PC-9 (cell line): ENCODE results near the gene ZNF423. TPM values are rescaled to one million over a fixed set of nuclear protein-coding genes. Genes with fewer than 3 reads are reported as not detected.
"Not testable (repeated sequence)": the region's sequence is repeated elsewhere in the genome, so short reads cannot be mapped to it uniquely, and the experiment has no call there.

Experiments used
- BruUV-seq: library from RNA; stranded (reverse); fragments of 400-500 nt; replicated peaks from 2 replicates; lab custom pipeline; 2021; lab: Mats Ljungman, UMichigan
- CTCF ChIA-PET: fragments of 300-600 bp; sonication (Branson Sonifier 250); formaldehyde crosslinking; loops from one replicate; lab custom pipeline; 2022; ENCODE audit warnings: antibody characterized with exemption; lab: Charles Lee
- POLR2A ChIA-PET: fragments of 300-600 bp; sonication (Branson Sonifier 250); formaldehyde crosslinking; loops from one replicate; lab custom pipeline; 2022; ENCODE audit warnings: antibody characterized with exemption; ENCODE audit not compliant: unreplicated experiment; lab: Charles Lee
- DNase-seq, 2 experiments: peaks; one replicate each; pipeline versions ENCODE4 v3.0.0 to v3.0.0-alpha.2; 2015 to 2022; ENCODE audit warnings: mixed read lengths in 1 of 2
- H2AFZ ChIP-seq: fragments of 200-600 bp; sonication (generic); 2 replicates; pipeline ENCODE4 v1.8.1; 2017; ENCODE audit warnings: antibody characterized with exemption
- H3F3A ChIP-seq: fragments of 200-600 bp; sonication (generic); 2 replicates; pipeline ENCODE4 v1.8.1; 2017; ENCODE audit warnings: antibody characterized with exemption, mild to moderate bottlenecking, low read depth; ENCODE audit not compliant: insufficient read depth
- H3K27ac ChIP-seq: fragments of 200-600 bp; sonication (generic); 2 replicates; pipeline ENCODE4 v1.6.1; 2016; ENCODE audit warnings: mixed run types
- H3K27me3 ChIP-seq: fragments of 200-600 bp; sonication (generic); 2 replicates; pipeline ENCODE4 v1.6.1; 2016; ENCODE audit warnings: low read depth, mixed run types; ENCODE audit not compliant: insufficient read depth
- H3K36me3 ChIP-seq: fragments of 200-600 bp; sonication (generic); 2 replicates; pipeline ENCODE4 v1.6.1; 2016; ENCODE audit warnings: low read depth, mixed run types
- H3K4me1 ChIP-seq: fragments of 200-600 bp; sonication (generic); replicated peaks from 2 replicates; pipeline ENCODE4 v1.6.1; 2016; ENCODE audit warnings: mixed run types; ENCODE audit not compliant: insufficient read depth
- H3K4me2 ChIP-seq: fragments of 200-600 bp; sonication (generic); 2 replicates; pipeline ENCODE4 v1.6.1; 2017; ENCODE audit warnings: mixed run types
- H3K4me3 ChIP-seq: fragments of 200-600 bp; sonication (generic); 2 replicates; pipeline ENCODE4 v1.6.1; 2016; ENCODE audit warnings: mixed run types
- H3K79me2 ChIP-seq: fragments of 200-600 bp; sonication (generic); 2 replicates; pipeline ENCODE4 v1.6.1; 2017; ENCODE audit warnings: low read depth, mixed run types
- H3K9me2 ChIP-seq: fragments of 200-600 bp; sonication (generic); 2 replicates; pipeline ENCODE4 v1.8.1; 2017; ENCODE audit warnings: mild to moderate bottlenecking; ENCODE audit not compliant: insufficient read depth
- H3K9me3 ChIP-seq: fragments of 200-600 bp; sonication (generic); 2 replicates; pipeline ENCODE4 v1.8.1; 2016; ENCODE audit warnings: low read depth; ENCODE audit not compliant: insufficient read depth
- H4K20me1 ChIP-seq: fragments of 200-600 bp; sonication (generic); 2 replicates; pipeline ENCODE4 v1.8.1; 2017; ENCODE audit not compliant: insufficient read depth
- EZH2 ChIP-seq: fragments of 200-600 bp; sonication (generic); IDR thresholded peaks from 2 replicates; pipeline ENCODE4 v1.8.0; 2017; ENCODE audit warnings: antibody characterized with exemption, low read depth
- intact Hi-C: fragments of 100-400 bp; cut with micrococcal nuclease; formaldehyde crosslinking; loops from one replicate; pipeline ENCODE4 v1.10.0; 2022; ENCODE audit not compliant: unreplicated experiment
- total RNA-seq: library from RNA; stranded (reverse); gene quantifications from 2 replicates; pipeline ENCODE4 v1.2.3, GENCODE V29; 2021
- TF ChIP-seq, protein P1 (sequence below): fragments of 200-600 bp; sonication (generic); conservative IDR thresholded peaks from 2 replicates; pipeline ENCODE4 v1.6.1; 2017; ENCODE audit warnings: mixed run types, antibody characterized with exemption, mild to moderate bottlenecking, moderate library complexity

The ZNF423 gene
- total RNA-seq, 1 experiment from 2014 or later: not detected

DNA sequence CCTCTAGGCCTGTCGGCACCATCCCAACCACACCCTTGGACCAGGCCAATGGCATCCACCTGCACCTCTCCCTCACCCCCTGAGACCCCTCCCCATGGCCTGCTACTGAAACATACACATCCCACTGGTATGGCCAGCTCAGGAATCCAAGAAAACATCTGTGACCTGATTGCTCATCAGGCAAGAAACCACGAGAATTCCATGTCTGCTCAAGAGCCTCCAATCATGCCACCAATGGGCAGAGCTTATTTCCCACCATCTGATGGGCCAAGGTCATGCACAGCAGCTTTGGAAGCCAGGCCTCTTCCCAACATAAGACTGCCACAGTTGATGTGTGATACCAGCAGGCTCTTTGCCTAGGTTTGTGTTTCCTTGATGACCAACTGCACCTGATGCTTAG, 292.2 kb downstream of the ZNF423 start:
- H3K36me3 ChIP-seq: no peaks in the 10 kb centered on the region
- no peaks in the 10 kb centered on the region for H3F3A ChIP-seq
- H3K4me3 ChIP-seq: no peak overlapping the region
- no peaks in the 10 kb centered on the region for H3K9me3 ChIP-seq
- no peak overlapping the region for H2AFZ ChIP-seq
- no peaks in the 10 kb centered on the region for H3K79me2 ChIP-seq
- no TSS peak for BruUV-seq
- intact Hi-C loops: no loop called here
- no peak overlapping the region for H3K27ac ChIP-seq
- ChIA-PET CTCF (no interaction called here), POLR2A (no interaction called here)
- H3K4me2 ChIP-seq: no peak overlapping the region
- no peaks in the 10 kb centered on the region for H4K20me1 ChIP-seq
- peaks cover 56% of the 10 kb centered on the region for H3K27me3 ChIP-seq
- DNase-seq: no peak
- H3K9me2 ChIP-seq: no peaks in the 10 kb centered on the region
- H3K4me1 ChIP-seq: no peaks in the 10 kb centered on the region
- TF ChIP-seq EZH2: no peak
- TF ChIP-seq, protein P1, sequence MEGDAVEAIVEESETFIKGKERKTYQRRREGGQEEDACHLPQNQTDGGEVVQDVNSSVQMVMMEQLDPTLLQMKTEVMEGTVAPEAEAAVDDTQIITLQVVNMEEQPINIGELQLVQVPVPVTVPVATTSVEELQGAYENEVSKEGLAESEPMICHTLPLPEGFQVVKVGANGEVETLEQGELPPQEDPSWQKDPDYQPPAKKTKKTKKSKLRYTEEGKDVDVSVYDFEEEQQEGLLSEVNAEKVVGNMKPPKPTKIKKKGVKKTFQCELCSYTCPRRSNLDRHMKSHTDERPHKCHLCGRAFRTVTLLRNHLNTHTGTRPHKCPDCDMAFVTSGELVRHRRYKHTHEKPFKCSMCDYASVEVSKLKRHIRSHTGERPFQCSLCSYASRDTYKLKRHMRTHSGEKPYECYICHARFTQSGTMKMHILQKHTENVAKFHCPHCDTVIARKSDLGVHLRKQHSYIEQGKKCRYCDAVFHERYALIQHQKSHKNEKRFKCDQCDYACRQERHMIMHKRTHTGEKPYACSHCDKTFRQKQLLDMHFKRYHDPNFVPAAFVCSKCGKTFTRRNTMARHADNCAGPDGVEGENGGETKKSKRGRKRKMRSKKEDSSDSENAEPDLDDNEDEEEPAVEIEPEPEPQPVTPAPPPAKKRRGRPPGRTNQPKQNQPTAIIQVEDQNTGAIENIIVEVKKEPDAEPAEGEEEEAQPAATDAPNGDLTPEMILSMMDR: no peak

DNA sequence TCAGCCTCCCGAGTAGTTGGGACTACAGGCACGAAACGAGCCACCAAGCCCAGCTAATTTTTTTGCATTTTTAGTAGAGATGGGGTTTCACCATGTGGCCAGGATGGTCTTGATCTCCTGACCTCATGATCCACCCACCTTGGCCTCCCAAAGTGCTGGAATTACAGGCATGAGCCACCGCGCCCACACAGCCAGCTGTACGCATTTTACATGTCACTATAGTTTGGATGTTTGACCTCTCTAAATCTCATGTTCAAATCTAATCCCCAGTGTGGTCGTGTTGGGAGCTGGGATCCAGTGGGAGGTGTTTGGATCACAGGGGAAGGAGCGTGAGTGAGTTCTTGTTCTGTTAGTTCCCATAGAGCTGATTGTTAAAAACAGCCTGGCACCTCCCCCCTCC, 293.0 kb downstream of the ZNF423 start:
- H3K79me2 ChIP-seq, H4K20me1 ChIP-seq, DNase-seq, H2AFZ ChIP-seq, H3K27ac ChIP-seq, H3K4me2 ChIP-seq, H3K4me1 ChIP-seq, H3F3A ChIP-seq, H3K36me3 ChIP-seq, H3K4me3 ChIP-seq, intact Hi-C loops, BruUV-seq, H3K9me2 ChIP-seq, CTCF ChIA-PET, H3K9me3 ChIP-seq, POLR2A ChIA-PET: not testable (repeated sequence)
- H3K27me3 ChIP-seq: peaks cover 50% of the 10 kb centered on the region

DNA sequence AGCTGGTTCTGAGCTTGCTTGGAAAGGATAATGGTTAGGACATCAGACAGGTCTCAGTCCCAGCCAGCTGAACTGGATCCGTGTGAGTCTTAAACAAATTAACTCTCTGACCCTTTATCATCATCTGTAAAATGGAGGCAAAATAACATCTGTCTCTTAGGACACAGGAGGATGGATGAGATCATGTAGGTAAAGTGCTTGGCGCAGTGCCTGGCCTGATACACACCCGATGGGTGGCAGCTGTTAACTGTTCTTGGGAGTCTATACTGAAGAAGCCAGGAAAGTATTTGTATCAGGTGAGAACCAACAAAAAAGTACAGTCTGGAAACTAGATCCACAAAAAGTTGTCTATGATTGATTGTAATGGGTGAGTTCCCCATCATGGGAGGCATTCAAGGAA, 293.7 kb downstream of the ZNF423 start:
- Histone ChIP-seq H3K79me2 (no peaks in the 10 kb centered on the region), H3K36me3 (no peaks in the 10 kb centered on the region), H3F3A (no peaks in the 10 kb centered on the region), H3K27me3 (peaks cover 54% of the 10 kb centered on the region), H2AFZ (no peak overlapping the region), H4K20me1 (no peaks in the 10 kb centered on the region), H3K4me3 (no peak overlapping the region), H3K4me2 (no peak overlapping the region), H3K9me2 (no peaks in the 10 kb centered on the region), H3K9me3 (no peaks in the 10 kb centered on the region), H3K27ac (no peak overlapping the region), H3K4me1 (no peaks in the 10 kb centered on the region)
- DNase-seq: no peak
- CTCF ChIA-PET: no interaction called here
- intact Hi-C loops: no loop called here
- BruUV-seq: no TSS peak
- TF ChIP-seq, protein P1: no peak
- no peak for TF ChIP-seq EZH2
- POLR2A ChIA-PET: no interaction called here
